C4-2B (cell line): ENCODE results near the gene KCNJ3.

Source experiments
- H3K27ac ChIP-seq: fragments of 450-650 bp; 2 replicates; pipeline ENCODE4 v1.5.1; 2017
- CTCF ChIP-seq: fragments of 450-650 bp; conservative IDR thresholded peaks from 2 replicates; pipeline ENCODE4 v1.5.1; 2017; ENCODE audit warnings: mild to moderate bottlenecking
- ZFX ChIP-seq: fragments of 450-650 bp; IDR thresholded peaks from 2 replicates; pipeline ENCODE4 v1.6.1; 2017

The KCNJ3 gene

GRCh38 chr2:154740361-154740760 lies 41.9 kb downstream of the KCNJ3 start:
- H3K27ac ChIP-seq: no peak overlapping the region
- TF ChIP-seq ZFX (no peak), CTCF (no peak)

DNA sequence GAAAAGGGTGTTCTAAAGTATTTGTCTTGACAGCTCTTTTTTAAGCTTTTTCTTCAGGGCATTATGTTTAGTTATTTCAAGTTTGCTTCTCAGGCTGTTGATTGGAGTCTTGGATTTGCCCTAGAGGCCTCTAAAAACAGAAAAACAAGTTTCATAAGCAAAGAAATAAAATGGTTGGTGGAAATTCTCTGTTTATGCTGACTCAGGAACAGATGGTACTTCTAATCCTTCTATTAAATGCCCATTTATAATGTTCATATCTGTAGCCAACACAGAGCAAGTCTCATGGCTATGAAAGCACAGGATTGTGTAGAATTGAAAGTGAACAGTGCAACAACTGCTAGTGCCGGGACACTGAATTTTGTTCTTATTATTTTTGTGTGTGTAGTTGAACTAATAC lies 60.4 kb downstream of the KCNJ3 start:
- no peak for TF ChIP-seq CTCF
- no peak for TF ChIP-seq ZFX
- no peak overlapping the region for H3K27ac ChIP-seq

DNA sequence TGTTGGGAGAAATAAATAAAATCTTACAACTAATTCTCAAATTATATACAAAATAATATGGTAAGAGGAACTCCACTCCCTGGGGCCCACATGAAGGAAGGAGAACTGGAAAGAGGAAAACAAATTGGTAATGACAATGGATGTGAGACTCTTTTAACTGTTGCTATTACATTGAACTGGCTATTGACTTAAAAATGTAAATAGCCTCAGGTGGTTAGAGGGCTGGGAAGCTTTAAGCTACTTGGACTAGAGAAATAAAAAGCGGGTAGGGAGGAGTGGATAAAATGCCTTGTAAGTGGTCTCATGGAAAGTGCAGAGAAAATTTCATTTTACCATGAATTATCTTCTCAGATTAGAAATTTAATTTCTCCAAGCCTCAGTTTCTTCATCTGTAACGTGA lies 64.1 kb downstream of the KCNJ3 start:
- TF ChIP-seq CTCF (no peak), ZFX (no peak)
- no peak overlapping the region for H3K27ac ChIP-seq

GRCh38 chr2:154771664-154772284 lies 73.3 kb downstream of the KCNJ3 start:
- TF ChIP-seq ZFX (no peak), CTCF (no peak)

GRCh38 chr2:154776825-154777224 lies 78.3 kb downstream of the KCNJ3 start:
- TF ChIP-seq ZFX: no peak
- TF ChIP-seq CTCF: no peak
- H3K27ac ChIP-seq: no peak overlapping the region

More at GRCh38 chr2:154771664-154772284, 73.3 kb downstream of the KCNJ3 start:
- H3K27ac ChIP-seq: no peak overlapping the region

GRCh38 chr2:154794406-154794805 lies 95.9 kb downstream of the KCNJ3 start:
- no peak overlapping the region for H3K27ac ChIP-seq
- no peak for TF ChIP-seq CTCF
- no peak for TF ChIP-seq ZFX

- H3K27ac ChIP-seq: no peak overlapping the region
- TF ChIP-seq ZFX (no peak), CTCF (no peak)
Observed at GRCh38 chr2:154795651-154796050, 97.2 kb downstream of the KCNJ3 start.
